H1 (cell line): ENCODE results near the gene CLIP3. TPM values are rescaled to one million over a fixed set of nuclear protein-coding genes. Genes with fewer than 3 reads are reported as not detected.

Experiments used
- CREB1 ChIP-seq: IDR thresholded peaks from 2 replicates; pipeline ENCODE4 v1.6.1; 2012; ENCODE audit warnings: inconsistent platforms
- polyA plus RNA-seq, 7 experiments: library from polyadenylated mRNA; depleted of rRNA in 3 of 7; stranded (reverse) in 5 of 7; unstranded in 2 of 7; fragments of >200 nt in 5 of 7; fragments of 200-250 nt in 2 of 7; gene quantifications; 1 replicate in 5 of 7; 2 replicates in 1 of 7; 4 replicates in 1 of 7; pipeline versions ENCODE4 v1.2.1 to v1.2.3, GENCODE V29; 2011 to 2013; ENCODE audit warnings: missing spikeins in 2 of 7, mixed read lengths in 2 of 7
- total RNA-seq: library from RNA; stranded (reverse); fragmentation: NEBNext Ultra II Directional; extraction: Animal tissue kit (Norgen Biotek cat#: 25700); gene quantifications from 2 replicates; pipeline ENCODE4 v1.2.1, GENCODE V29; 2021

CLIP3 gene
- total and polyA plus RNA-seq, 2 of the 8 experiments (the other 6 are each of a cell fraction or from before 2014, with no cell fraction given) = 5.9 to 21.7 TPM

GRCh38 chr19:36081385-36081784 is 48.7 kb upstream of the CLIP3 start (continued):
- TF ChIP-seq CREB1 = no peak
